HG03520 (cell line): Measurements from ENCODE around the gene RSPO4.
"Not testable (repeated sequence)": the region's sequence is repeated elsewhere in the genome, so short reads cannot be mapped to it uniquely, and the experiment has no call there.

Experiments used
- ATAC-seq: cut with Tn5 transposase; IDR thresholded peaks from one replicate; pipeline ENCODE4 v1.9.1; 2021; ENCODE audit warnings: mild to moderate bottlenecking, moderate library complexity; ENCODE audit not compliant: unreplicated experiment

Gene RSPO4

DNA sequence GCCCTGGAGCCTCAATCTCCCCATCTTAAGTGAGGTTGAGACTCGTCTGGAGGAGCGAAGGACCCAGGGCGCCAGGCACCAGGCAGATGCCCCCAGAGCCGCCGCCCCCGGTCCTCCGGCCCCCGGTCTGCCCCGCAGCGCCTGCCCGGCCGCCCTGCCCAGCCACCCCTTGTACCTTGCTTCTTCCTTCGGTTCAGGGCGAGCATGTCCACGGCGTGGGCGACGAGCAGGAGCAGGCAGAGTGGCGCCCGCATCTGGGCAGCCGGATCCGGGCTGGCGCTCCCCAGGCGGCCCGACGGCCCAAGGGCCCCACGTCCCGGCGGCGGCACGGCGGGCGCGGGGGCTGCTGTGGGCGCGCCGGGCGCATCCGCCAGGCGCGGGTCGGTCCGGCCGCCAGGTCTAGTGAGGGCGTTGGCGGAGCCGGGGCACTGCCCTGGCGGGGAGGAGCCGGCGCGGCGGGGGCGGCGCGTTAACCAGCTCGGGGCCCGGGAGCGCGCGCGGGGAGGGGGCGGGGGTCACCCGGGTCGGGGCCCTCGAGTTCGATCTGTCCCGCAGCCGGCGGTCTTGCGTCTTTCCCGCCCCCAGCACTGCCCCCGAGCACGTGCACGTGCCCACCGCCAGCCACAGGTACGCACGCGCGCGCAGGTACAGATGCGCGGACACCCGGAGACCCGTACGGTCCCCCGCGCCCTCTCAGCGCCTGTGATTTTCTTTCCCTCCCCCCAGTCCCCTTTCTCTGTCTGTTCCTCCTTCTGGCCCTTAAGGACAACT lies at the start of gene RSPO4:
TSS of gene RSPO4 (minus strand) at position 401 of the 771 bp plus-strand sequence. CDS start at position 254, 147 bp downstream.
- ATAC-seq = no peak

DNA sequence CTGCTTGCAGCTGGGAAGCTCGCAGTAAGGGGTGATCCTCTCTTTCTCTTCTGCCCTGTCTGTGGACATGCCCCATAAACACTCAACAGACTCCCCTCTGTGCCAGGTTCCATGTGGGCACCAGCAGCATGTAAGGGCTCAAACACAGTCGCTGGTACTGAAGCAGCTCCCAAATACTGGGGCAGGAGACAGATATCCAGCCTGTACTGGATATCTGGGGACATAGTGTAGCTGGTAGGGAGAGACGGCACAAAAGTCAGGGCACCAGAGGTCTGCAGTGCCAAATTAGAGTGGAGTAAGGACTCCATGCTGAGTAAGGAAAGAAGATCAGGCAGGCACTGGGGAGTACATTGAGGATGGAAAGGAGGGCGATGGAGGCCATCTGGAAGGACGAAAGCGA lies 48.3 kb upstream of the RSPO4 start:
- ATAC-seq = no peak

DNA sequence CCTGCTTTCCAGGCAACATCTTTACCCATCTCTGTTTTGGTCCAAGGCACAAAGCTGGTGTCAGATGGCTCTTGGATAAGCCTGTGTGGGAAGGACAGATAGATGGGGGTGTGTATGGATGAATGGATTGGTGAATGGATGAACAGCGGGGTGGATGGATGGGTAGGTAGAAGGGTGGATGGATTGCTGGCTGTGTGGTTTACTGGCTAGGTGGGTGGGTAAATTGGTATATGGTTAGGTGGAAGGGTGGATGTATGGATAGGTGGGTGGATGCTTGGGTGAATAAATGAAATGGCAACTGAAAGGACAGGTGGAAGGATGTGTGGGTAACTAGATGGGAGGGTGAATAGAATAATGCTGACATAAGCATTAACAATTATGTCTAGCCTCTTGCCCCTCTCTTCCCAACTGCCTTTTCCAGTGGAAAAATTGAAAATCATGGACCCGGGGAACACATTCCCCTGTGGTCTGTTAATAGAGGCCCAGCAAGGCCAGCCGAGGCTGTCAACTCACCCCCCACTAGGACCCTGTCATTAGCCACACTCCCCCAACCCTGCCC lies 43.8 kb upstream of the RSPO4 start:
- ATAC-seq = no peak

DNA sequence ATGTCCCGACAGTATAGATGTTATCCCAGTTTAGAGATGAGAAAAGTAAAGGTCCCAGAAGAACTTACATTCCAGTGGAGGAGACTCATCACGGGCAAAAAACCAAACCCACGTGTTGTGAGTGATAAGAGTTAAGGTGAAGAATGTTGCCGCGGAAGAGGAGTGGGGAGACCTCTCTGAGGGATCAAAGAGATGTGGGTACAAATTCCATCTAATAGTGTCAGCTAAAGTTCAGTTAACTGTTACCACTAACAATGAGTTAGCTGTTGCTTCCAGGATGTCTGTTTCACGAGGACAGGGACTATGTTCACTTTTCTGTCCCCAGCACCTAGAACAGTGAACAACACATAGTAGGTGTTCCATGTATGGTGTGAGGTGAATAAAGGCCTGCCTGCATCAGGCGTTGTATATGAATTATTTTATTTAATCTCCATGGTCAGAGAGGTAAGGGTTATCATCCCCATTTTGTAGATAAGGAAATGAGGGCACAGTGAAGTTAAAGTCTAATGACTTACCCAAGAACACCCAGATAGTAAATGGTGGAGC lies 39.8 kb upstream of the RSPO4 start:
- ATAC-seq = no peak

DNA sequence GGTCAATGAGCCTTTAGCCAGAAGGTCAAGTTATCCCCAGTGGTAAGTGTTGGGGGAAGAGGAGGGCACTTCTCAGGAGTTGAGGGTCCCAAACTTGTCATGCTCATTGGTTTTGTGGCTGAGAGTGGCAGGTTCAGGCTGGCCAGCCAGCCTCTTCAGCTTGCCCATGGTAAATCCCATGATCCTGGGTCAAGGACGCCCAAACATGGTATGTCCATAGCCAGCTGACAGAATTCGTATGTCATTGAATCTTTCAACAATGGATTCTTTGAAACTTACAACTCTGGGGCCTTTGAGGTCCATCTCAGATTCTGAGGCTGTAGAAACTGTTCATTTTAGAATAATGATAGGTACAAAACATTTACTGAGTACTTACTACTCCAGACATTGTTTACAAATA lies 36.1 kb upstream of the RSPO4 start:
- ATAC-seq = no peak

- no peak for ATAC-seq
Measured at GRCh38 chr20:1037039-1037438, 34.9 kb upstream of the RSPO4 start.

DNA sequence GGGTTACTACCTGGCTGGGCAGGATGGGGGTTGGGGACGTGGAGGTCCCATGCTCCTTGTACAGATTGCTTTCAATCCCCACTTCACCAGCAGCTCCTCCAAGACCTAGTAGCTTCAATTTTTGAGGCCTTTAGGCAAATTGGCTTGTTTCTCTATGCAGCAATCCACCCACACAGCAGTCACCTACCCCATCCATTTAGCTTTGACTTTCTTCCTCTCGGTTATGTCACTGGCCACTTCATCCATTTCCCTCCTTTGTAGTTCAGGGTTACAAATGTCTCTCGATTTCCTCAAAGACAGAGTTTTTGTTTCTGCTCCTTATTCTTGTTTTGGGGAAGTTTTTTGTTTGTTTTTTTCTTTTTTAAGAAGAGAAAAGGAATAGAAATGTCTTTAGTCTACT lies 33.4 kb upstream of the RSPO4 start:
- ATAC-seq = no peak

DNA sequence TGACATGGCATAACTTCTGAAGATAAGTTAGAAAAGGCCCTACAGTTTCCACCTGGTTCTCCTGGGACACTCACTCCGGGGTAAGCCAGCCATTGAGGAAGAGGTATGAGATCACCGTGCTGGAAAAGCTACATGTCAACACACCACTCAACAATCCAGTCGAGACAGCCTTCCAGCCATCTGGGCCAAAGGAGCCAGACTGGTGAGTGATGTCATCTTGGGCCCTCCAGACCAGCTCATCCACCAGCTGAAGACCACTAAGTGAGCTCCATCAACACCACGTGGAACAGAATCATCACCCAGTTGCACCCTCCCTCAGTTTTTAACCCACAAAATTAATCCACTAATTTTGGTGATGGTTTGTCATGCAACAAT lies 32.3 kb upstream of the RSPO4 start:
- ATAC-seq = no peak

- ATAC-seq = no peak
Measured at GRCh38 chr20:1033751-1034414, 31.8 kb upstream of the RSPO4 start.

GRCh38 chr20:1029980-1030379 lies 27.9 kb upstream of the RSPO4 start:
- no peak for ATAC-seq

- not testable (repeated sequence) for ATAC-seq
Measured at GRCh38 chr20:1026214-1026613, 24.1 kb upstream of the RSPO4 start.

GRCh38 chr20:1022871-1023270 lies 20.8 kb upstream of the RSPO4 start:
- no peak for ATAC-seq

- ATAC-seq = no peak
Measured at GRCh38 chr20:1020614-1021013, 18.5 kb upstream of the RSPO4 start.

- ATAC-seq = no peak
Measured at GRCh38 chr20:1019344-1019743, 17.2 kb upstream of the RSPO4 start.

DNA sequence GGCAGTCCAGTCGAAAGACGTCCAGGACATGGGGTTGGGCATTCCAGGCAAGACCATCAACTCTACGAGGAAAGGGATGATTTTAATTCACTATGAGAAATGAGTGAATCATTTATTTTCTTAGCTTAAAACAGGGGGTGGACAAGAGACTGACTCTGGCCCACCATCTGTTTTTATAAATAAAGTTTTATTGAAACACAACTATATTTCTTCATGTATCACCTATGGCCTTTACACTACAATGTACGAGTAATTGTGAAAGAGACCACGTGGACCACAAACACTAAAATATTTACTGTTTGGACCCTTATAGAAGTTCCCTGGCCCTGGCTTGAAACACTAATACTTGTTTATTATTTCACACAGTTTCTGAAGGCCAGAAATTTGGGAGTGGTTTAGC lies 15.6 kb upstream of the RSPO4 start:
- no peak for ATAC-seq

DNA sequence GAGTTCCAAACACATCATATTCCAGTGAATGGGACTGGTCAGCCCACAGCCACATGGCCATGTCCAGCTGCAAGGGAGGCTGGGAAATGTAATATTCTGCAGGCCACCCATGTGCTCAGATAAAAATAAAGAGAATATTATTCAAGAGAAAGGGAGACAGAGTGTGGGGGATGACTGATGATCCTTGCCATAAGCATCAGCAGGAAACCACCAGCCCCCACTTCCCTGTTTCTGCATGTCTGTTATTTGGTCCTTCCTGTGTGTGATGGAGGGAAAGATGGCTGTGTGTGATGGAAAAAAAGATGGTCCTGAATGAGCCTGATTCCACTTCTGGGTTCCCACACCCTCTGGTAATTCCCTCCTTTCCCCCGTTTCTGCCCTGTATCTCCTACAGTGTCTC lies 13.1 kb upstream of the RSPO4 start:
- no peak for ATAC-seq

DNA sequence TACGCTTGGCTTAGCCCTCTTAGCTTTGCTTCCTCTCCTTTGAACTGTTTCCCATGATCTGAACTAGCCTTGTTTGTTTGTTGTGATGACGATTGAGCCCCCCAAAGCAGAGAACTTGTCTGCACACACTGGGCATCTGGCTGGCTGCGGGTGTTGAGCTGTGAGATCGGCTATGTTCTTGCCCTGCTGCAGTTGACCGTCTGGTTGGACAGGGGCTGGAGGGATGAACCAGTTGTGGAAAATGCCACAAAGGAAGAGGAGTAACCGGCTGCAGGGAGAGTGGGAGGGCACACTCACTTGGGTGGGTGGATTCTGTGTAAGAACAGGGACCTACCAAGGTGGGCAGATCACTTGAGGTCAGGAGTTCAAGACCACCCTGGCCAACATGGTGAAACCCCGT lies 12.4 kb upstream of the RSPO4 start:
- no peak for ATAC-seq

DNA sequence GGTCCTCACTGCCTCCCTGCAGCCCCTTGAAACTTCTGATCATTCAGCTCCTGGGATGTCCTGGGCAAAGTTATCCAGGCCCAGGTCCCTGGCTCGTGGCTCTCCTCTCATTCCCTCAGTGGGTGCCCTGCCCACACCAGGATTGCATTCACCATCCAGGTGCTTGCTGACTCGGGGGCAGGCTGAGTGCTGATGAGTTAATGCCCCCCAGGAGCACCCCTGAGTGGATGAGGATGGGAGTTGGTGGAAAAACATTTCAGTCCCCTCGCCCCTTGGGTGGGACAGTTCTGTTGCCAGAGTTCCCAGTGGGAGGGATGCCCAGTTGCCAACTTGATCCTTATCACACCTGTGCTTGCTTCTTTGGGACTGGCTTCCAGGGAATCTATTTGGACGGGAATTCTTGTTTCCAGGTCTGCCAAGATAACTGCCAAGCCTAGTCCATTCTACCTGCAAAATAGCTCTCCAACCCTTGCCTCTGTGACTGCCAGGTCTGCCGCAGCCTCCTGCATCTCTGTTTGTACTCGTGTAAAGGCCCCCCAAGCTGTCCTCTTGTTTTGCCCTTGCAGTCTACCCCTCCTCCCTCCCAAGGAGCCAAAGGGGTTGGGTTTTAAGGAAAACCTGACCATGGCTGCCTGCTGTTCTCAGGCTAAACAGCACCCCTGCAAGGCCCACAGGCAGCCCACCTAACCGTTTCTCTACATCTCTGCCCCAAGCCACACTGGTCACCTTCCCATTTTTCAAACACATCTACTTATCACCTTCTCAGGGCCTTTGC lies 11.6 kb upstream of the RSPO4 start:
- no peak for ATAC-seq

GRCh38 chr20:1012359-1013168 lies 10.5 kb upstream of the RSPO4 start:
- ATAC-seq = no peak

- ATAC-seq = peak; percentile 86
Measured at GRCh38 chr20:1010659-1011058, 8.5 kb upstream of the RSPO4 start.
